ENCODE measurements around the gene SKOR1. TPM values are rescaled to one million over a fixed set of nuclear protein-coding genes. Genes with fewer than 3 reads are reported as not detected.

The SKOR1 gene
- total and polyA plus RNA-seq, 4 donors = 1.0 to 1.3 (median 1.2) TPM; not detected in 1

DNA sequence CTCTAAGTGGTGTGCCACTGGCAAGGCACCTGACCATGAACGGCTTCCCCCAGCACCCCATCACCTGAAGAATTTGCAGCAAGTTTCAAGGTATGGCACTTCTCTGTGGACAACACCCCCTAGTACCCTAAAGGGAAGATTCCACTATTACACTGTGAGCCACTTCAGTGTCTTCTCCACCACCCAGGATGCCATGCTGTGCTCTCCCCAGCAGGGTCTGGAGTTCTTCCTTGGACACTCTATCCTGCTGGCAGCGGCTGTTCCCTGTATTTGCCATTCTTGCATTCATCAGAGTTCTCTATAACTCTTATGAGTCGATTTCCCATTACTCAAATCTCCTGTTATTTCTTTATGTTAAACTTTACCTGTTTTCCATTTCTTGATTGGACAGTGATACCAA lies 48.5 kb downstream of the SKOR1 start:
- WGBS, 2 donors = 92 to 95% methylated on average over 3 of the region's 3 CpGs
- ATAC-seq (ENCODE audit: low FRiP score) (no peak), DNase-seq (no peak)
- H3K9me3 ChIP-seq (ENCODE audit: control insufficient read depth, low read length) = peaks cover 4% of the 10 kb centered on the region
- no peaks in the 10 kb centered on the region for H3K27me3 ChIP-seq (ENCODE audit: control insufficient read depth in 1 of 2, insufficient read depth in 2 of 2, low read length in 1 of 2)
- intact Hi-C loops (cut with DNase I) = no loop called here
- no peak overlapping the region for H3K4me3 ChIP-seq (ENCODE audit: low read length in 2 of 2)
- H3K36me3 ChIP-seq (ENCODE audit: control insufficient read depth in 1 of 2, insufficient read depth in 2 of 2, low read length in 1 of 2) = no peaks in the 10 kb centered on the region
- no peak overlapping the region for H3K27ac ChIP-seq (ENCODE audit: low read depth in 1 of 2, low read length in 2 of 2)
- no peaks in the 10 kb centered on the region for H3K4me1 ChIP-seq (ENCODE audit: control insufficient read depth in 1 of 2, insufficient read depth in 2 of 2, low read length in 2 of 2)

- Histone ChIP-seq H3K27me3 (ENCODE audit: control insufficient read depth in 1 of 2, insufficient read depth in 2 of 2, low read length in 1 of 2) (no peaks in the 10 kb centered on the region), H3K27ac (ENCODE audit: low read depth in 1 of 2, low read length in 2 of 2) (no peak overlapping the region), H3K36me3 (ENCODE audit: control insufficient read depth in 1 of 2, insufficient read depth in 2 of 2, low read length in 1 of 2) (no peaks in the 10 kb centered on the region), H3K4me3 (ENCODE audit: low read length in 2 of 2) (no peak overlapping the region), H3K4me1 (ENCODE audit: control insufficient read depth in 1 of 2, insufficient read depth in 2 of 2, low read length in 2 of 2) (no peaks in the 10 kb centered on the region), H3K9me3 (ENCODE audit: control insufficient read depth, low read length) (peaks cover under 1% of the 10 kb centered on the region)
- no peak for ATAC-seq (ENCODE audit: low FRiP score)
- WGBS, 2 donors = 95 to 97% methylated on average over 2 of the region's 2 CpGs
- DNase-seq = no peak
- intact Hi-C loops (cut with DNase I) = no loop called here
Observed at GRCh38 chr15:67878712-67879206, 53.5 kb downstream of the SKOR1 start.

DNA sequence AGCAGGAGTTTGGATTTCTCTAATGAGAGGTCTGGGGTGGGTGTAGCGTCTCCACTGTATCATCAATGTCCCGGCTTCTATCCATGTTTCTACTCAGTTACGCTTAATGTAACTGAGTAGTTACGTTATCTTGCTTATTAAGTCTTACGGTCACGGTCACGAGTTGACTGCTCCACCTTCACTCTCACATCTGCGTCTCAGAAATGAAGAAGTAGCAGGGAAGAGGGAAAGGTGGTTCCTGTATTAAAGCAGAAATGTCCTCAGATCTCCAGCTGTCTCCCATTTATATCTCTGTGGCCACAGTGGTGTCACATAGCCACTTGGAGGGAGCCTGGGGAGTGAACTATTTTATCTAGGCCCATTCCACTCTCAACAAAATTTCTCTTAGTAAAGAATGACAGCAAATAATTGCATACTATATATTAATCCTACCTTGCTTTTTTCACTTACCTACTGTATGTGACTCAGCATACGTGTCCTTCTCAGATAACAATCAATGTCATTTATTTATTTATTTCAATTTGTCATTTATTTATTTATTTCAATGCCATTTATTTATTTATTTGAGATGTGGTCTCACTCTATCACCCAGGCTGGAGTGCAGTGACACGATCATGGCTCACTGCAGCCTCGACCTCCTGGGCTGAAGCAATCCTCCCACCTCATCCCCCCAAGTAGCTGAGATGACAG lies 54.3 kb downstream of the SKOR1 start:
- Histone ChIP-seq H3K27me3 (ENCODE audit: control insufficient read depth in 1 of 2, insufficient read depth in 2 of 2, low read length in 1 of 2) (no peaks in the 10 kb centered on the region), H3K4me1 (ENCODE audit: control insufficient read depth in 1 of 2, insufficient read depth in 2 of 2, low read length in 2 of 2) (no peaks in the 10 kb centered on the region), H3K27ac (ENCODE audit: low read depth in 1 of 2, low read length in 2 of 2) (no peak overlapping the region), H3K4me3 (ENCODE audit: low read length in 2 of 2) (no peak overlapping the region), H3K9me3 (ENCODE audit: control insufficient read depth, low read length) (no peaks in the 10 kb centered on the region), H3K36me3 (ENCODE audit: control insufficient read depth in 1 of 2, insufficient read depth in 2 of 2, low read length in 1 of 2) (no peaks in the 10 kb centered on the region)
- no peak for DNase-seq
- no peak for ATAC-seq (ENCODE audit: low FRiP score)
- WGBS, 2 donors = 96 to 97% methylated on average over 11 of the region's 11 CpGs
- intact Hi-C loops (cut with DNase I) = no loop called here

- Histone ChIP-seq H3K9me3 (ENCODE audit: control insufficient read depth, low read length) (no peaks in the 10 kb centered on the region), H3K27me3 (ENCODE audit: control insufficient read depth in 1 of 2, insufficient read depth in 2 of 2, low read length in 1 of 2) (no peaks in the 10 kb centered on the region), H3K4me3 (ENCODE audit: low read length in 2 of 2) (no peak overlapping the region), H3K27ac (ENCODE audit: low read depth in 1 of 2, low read length in 2 of 2) (no peak overlapping the region), H3K36me3 (ENCODE audit: control insufficient read depth in 1 of 2, insufficient read depth in 2 of 2, low read length in 1 of 2) (no peaks in the 10 kb centered on the region), H3K4me1 (ENCODE audit: control insufficient read depth in 1 of 2, insufficient read depth in 2 of 2, low read length in 2 of 2) (no peaks in the 10 kb centered on the region)
- DNase-seq (no peak), ATAC-seq (ENCODE audit: low FRiP score) (no peak)
- intact Hi-C loops (cut with DNase I) = no loop called here
- WGBS, 2 donors = 86 to 90% methylated on average over 3 of the region's 3 CpGs
Observed at GRCh38 chr15:67880651-67881182, 55.4 kb downstream of the SKOR1 start.

- Histone ChIP-seq H3K4me3 (ENCODE audit: low read length in 2 of 2) (no peak overlapping the region), H3K4me1 (ENCODE audit: control insufficient read depth in 1 of 2, insufficient read depth in 2 of 2, low read length in 2 of 2) (no peaks in the 10 kb centered on the region), H3K9me3 (ENCODE audit: control insufficient read depth, low read length) (no peaks in the 10 kb centered on the region), H3K36me3 (ENCODE audit: control insufficient read depth in 1 of 2, insufficient read depth in 2 of 2, low read length in 1 of 2) (no peaks in the 10 kb centered on the region), H3K27me3 (ENCODE audit: control insufficient read depth in 1 of 2, insufficient read depth in 2 of 2, low read length in 1 of 2) (no peaks in the 10 kb centered on the region), H3K27ac (ENCODE audit: low read depth in 1 of 2, low read length in 2 of 2) (peak overlapping the region in 1 of 2 donors; percentile 19)
- WGBS, 2 donors = 80 to 83% methylated on average over 8 of the region's 8 CpGs
- no peak for DNase-seq
- ATAC-seq (ENCODE audit: low FRiP score) = no peak
- intact Hi-C loops (cut with DNase I) = no loop called here
Observed at GRCh38 chr15:67882487-67883233, 57.4 kb downstream of the SKOR1 start.

GRCh38 chr15:67883234-67883773 lies 58.0 kb downstream of the SKOR1 start:
- Histone ChIP-seq H3K27me3 (ENCODE audit: control insufficient read depth in 1 of 2, insufficient read depth in 2 of 2, low read length in 1 of 2) (no peaks in the 10 kb centered on the region), H3K4me1 (ENCODE audit: control insufficient read depth in 1 of 2, insufficient read depth in 2 of 2, low read length in 2 of 2) (no peaks in the 10 kb centered on the region), H3K4me3 (ENCODE audit: low read length in 2 of 2) (no peak overlapping the region), H3K9me3 (ENCODE audit: control insufficient read depth, low read length) (no peaks in the 10 kb centered on the region), H3K27ac (ENCODE audit: low read depth in 1 of 2, low read length in 2 of 2) (peak overlapping the region in 1 of 2 donors; percentile 31), H3K36me3 (ENCODE audit: control insufficient read depth in 1 of 2, insufficient read depth in 2 of 2, low read length in 1 of 2) (no peaks in the 10 kb centered on the region)
- no peak for ATAC-seq (ENCODE audit: low FRiP score)
- DNase-seq = no peak
- intact Hi-C loops (cut with DNase I) = no loop called here
- 67 to 68% methylated on average over 10 of the region's 10 CpGs for WGBS, 2 donors

- H3K4me1 ChIP-seq (ENCODE audit: control insufficient read depth in 1 of 2, insufficient read depth in 2 of 2, low read length in 2 of 2) = no peaks in the 10 kb centered on the region
- intact Hi-C loops (cut with DNase I) = no loop called here
- no peaks in the 10 kb centered on the region for H3K9me3 ChIP-seq (ENCODE audit: control insufficient read depth, low read length)
- 57 to 60% methylated on average over 6 of the region's 6 CpGs for WGBS, 2 donors
- H3K36me3 ChIP-seq (ENCODE audit: control insufficient read depth in 1 of 2, insufficient read depth in 2 of 2, low read length in 1 of 2) = no peaks in the 10 kb centered on the region
- H3K27me3 ChIP-seq (ENCODE audit: control insufficient read depth in 1 of 2, insufficient read depth in 2 of 2, low read length in 1 of 2) = no peaks in the 10 kb centered on the region
- ATAC-seq (ENCODE audit: low FRiP score) = no peak
- DNase-seq = no peak
- H3K4me3 ChIP-seq (ENCODE audit: low read length in 2 of 2) = no peak overlapping the region
- H3K27ac ChIP-seq (ENCODE audit: low read depth in 1 of 2, low read length in 2 of 2) = peak overlapping the region in 1 of 2 donors; percentile 10
Observed at GRCh38 chr15:67884009-67884408, 58.7 kb downstream of the SKOR1 start.
